Activated B cell treated with CpG ODN at 0.5 μM for 24 hours (primary cell): ENCODE measurements around the gene SYPL1. TPM values are rescaled to one million over a fixed set of nuclear protein-coding genes. Genes with fewer than 3 reads are reported as not detected.

Source experiments
- ATAC-seq: fragments of 200-7000 bp; cut with Tn5 transposase; one replicate; pipeline ENCODE4 v1.10.0; 2021; ENCODE audit warnings: low read depth, mild to moderate bottlenecking, moderate library complexity
- CTCF ChIA-PET: fragments of 350-600 bp; sonication (Branson Sonifier 250); formaldehyde crosslinking; loops from one replicate; lab custom pipeline; 2021; ENCODE audit warnings: antibody characterized with exemption; lab: Charles Lee
- POLR2A ChIA-PET: fragments of 350-600 bp; sonication (Branson Sonifier 250); formaldehyde crosslinking; loops from one replicate; lab custom pipeline; 2021; ENCODE audit warnings: antibody characterized with exemption; lab: Charles Lee
- DNase-seq: peaks from one replicate; pipeline ENCODE4 v3.0.0; 2022
- H3K27ac Mint-ChIP-seq: one replicate; pipeline ENCODE4 v1.8.0; 2020; ENCODE audit warnings: mixed read lengths
- H3K27me3 Mint-ChIP-seq: one replicate; pipeline ENCODE4 v1.8.0; 2021; ENCODE audit warnings: mixed read lengths
- H3K36me3 Mint-ChIP-seq: one replicate; pipeline ENCODE4 v1.8.0; 2021; ENCODE audit warnings: low read depth, mixed read lengths
- H3K4me1 Mint-ChIP-seq: one replicate; pipeline ENCODE4 v1.8.0; 2021; ENCODE audit warnings: mixed read lengths
- H3K4me3 Mint-ChIP-seq: one replicate; pipeline ENCODE4 v1.8.0; 2020; ENCODE audit warnings: mild to moderate bottlenecking, mixed read lengths
- H3K9me3 Mint-ChIP-seq: one replicate; pipeline ENCODE4 v1.8.0; 2020; ENCODE audit warnings: mixed read lengths
- intact Hi-C: fragments of 100-400 bp; cut with micrococcal nuclease; formaldehyde crosslinking; loops from one replicate; pipeline ENCODE4 v1.15.1; 2024
- total RNA-seq: library from RNA; stranded (reverse); gene quantifications from 2 replicates; pipeline ENCODE4 v1.2.3, GENCODE V29; 2022
- TF ChIP-seq, protein P1 (sequence below): fragments of 200-600 bp; IDR thresholded peaks from one replicate; pipeline ENCODE4 v1.8.0; 2022; ENCODE audit warnings: antibody characterized with exemption, mild to moderate bottlenecking

SYPL1 gene
- total RNA-seq, 1 donor from 2014 or later, result 116 TPM

DNA sequence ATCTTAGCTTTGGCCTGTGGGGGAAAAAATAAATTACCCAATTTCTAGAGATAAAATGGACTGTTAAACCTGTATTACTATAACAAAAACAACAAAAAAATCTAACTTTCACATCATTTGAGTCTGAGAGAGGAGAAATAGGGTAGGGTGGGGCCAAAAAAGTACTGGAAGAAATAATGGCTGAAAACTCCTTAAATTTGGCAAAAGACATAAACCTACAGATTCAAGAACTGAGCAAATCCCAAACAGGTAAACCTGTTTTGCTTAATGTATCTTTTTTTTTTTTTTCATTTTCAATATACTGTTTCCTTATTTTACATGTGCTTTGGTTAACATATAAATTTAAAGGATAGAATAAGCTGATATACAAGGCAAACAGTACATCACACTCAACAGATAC lies 27.1 kb downstream of the SYPL1 start:
- no peaks in the 10 kb centered on the region for H3K9me3 Mint-ChIP-seq
- H3K27ac Mint-ChIP-seq, result peak overlapping the region; percentile 71
- CTCF ChIA-PET, result interaction anchor here (1.2 to 1.6 kb wide), 3 partner anchors 9 to 27 kb away, joined by 4 to 5 read pairs (median 4); no protein-coding TSS in a partner anchor
- no peak overlapping the region for H3K4me3 Mint-ChIP-seq
- TF ChIP-seq, protein P1, sequence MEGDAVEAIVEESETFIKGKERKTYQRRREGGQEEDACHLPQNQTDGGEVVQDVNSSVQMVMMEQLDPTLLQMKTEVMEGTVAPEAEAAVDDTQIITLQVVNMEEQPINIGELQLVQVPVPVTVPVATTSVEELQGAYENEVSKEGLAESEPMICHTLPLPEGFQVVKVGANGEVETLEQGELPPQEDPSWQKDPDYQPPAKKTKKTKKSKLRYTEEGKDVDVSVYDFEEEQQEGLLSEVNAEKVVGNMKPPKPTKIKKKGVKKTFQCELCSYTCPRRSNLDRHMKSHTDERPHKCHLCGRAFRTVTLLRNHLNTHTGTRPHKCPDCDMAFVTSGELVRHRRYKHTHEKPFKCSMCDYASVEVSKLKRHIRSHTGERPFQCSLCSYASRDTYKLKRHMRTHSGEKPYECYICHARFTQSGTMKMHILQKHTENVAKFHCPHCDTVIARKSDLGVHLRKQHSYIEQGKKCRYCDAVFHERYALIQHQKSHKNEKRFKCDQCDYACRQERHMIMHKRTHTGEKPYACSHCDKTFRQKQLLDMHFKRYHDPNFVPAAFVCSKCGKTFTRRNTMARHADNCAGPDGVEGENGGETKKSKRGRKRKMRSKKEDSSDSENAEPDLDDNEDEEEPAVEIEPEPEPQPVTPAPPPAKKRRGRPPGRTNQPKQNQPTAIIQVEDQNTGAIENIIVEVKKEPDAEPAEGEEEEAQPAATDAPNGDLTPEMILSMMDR, result no peak
- no peaks in the 10 kb centered on the region for H3K27me3 Mint-ChIP-seq
- peaks cover 32% of the 10 kb centered on the region for H3K36me3 Mint-ChIP-seq
- intact Hi-C loops, result loop anchor here (10.0 kb wide), 1 partner anchor 1080 kb away; the partner anchor contains the start of gene HBP1
- no peak for ATAC-seq
- POLR2A ChIA-PET, result interaction anchor here (0.6 to 11.9 kb wide), 7 partner anchors 9 to 1077 kb away, joined by 4 to 199 read pairs (median 8); partner anchors contain the start of gene SYPL1
- peaks cover 81% of the 10 kb centered on the region for H3K4me1 Mint-ChIP-seq
- no peak for DNase-seq

DNA sequence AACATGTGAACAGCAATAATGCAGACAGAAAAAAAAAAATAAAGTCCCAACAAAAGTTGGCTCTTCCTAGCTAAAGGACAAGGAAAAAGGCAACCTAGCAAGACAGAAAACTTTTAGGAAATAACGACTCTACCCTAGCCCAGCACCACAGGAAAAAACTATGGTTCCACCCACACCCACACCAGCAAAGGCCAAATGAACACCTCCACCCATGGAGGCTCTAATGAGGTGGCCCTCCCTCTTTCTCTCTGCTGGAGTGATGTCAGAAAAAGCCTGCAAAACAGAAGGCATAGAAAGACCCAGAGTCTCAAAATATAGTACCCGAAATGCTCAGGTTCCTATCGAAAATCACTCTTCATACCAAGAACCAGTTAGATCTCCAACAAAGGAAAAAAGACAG lies 28.4 kb downstream of the SYPL1 start:
- Mint-ChIP-seq H3K27ac (peak overlapping the region; percentile 84), H3K4me1 (peaks cover 83% of the 10 kb centered on the region), H3K27me3 (no peaks in the 10 kb centered on the region), H3K4me3 (no peak overlapping the region), H3K9me3 (no peaks in the 10 kb centered on the region), H3K36me3 (peaks cover 21% of the 10 kb centered on the region)
- DNase-seq (no peak), ATAC-seq (no peak)
- intact Hi-C loops, result loop anchor here (1.0 to 10.0 kb wide), 2 partner anchors 7 to 1081 kb away; partner anchors contain the start of gene HBP1
- ChIA-PET POLR2A (interaction anchor here (0.7 to 11.9 kb wide), 8 partner anchors 10 to 516 kb away, joined by 3 to 199 read pairs (median 4); no protein-coding TSS in a partner anchor), CTCF (interaction anchor here (1.0 kb wide), 1 partner anchor 27 kb away, joined by 4 read pairs; no protein-coding TSS in a partner anchor)
- TF ChIP-seq, protein P1, result no peak

DNA sequence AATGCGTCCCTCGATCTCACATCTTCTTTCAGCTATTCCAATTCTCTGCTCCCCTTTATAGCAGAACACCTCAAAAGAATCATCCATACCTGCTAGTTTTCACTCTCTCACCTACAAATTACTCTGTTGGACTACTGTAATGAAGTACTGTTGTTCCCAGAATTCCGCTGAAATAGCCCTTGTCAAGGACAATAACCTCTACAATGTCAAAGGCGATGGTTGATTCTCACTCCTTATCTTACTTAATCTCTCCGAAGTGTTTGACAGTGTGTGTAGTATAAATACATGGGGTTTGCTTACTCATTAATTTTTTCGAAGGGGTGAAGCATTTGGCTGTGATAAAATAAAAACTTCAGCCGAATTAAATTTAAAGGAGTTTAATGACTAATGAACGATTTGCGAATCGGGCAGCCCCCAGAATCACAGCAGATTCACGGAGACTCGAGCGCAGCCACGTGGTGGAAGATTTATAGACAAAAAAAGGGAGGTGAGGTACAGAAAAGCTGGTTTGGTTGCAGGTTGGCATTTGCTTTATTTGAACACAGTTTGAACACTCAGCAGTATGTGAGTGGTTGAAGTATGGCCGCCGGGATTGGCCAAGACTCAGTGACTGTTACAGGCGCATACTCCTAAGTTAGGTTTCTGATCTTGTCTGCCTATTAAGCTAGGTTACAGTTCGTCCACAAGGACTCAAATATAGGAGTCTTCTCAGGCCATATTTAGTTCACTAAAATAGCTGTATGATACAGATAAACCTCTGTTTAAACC lies 29.8 kb downstream of the SYPL1 start:
- Mint-ChIP-seq H3K9me3 (no peaks in the 10 kb centered on the region), H3K4me3 (no peak overlapping the region), H3K36me3 (peaks cover 13% of the 10 kb centered on the region), H3K27ac (peak overlapping the region; percentile 84), H3K4me1 (peaks cover 86% of the 10 kb centered on the region), H3K27me3 (no peaks in the 10 kb centered on the region)
- POLR2A ChIA-PET, result interaction anchor here (0.8 to 11.9 kb wide), 8 partner anchors 10 to 30 kb away, joined by 3 to 199 read pairs (median 10); partner anchors contain the start of gene SYPL1
- no peak for ATAC-seq
- TF ChIP-seq, protein P1, result no peak
- intact Hi-C loops, result loop anchor here (10.0 kb wide), 1 partner anchor 1083 kb away; the partner anchor contains the start of gene HBP1
- no peak for DNase-seq
- CTCF ChIA-PET, result no interaction called here

DNA sequence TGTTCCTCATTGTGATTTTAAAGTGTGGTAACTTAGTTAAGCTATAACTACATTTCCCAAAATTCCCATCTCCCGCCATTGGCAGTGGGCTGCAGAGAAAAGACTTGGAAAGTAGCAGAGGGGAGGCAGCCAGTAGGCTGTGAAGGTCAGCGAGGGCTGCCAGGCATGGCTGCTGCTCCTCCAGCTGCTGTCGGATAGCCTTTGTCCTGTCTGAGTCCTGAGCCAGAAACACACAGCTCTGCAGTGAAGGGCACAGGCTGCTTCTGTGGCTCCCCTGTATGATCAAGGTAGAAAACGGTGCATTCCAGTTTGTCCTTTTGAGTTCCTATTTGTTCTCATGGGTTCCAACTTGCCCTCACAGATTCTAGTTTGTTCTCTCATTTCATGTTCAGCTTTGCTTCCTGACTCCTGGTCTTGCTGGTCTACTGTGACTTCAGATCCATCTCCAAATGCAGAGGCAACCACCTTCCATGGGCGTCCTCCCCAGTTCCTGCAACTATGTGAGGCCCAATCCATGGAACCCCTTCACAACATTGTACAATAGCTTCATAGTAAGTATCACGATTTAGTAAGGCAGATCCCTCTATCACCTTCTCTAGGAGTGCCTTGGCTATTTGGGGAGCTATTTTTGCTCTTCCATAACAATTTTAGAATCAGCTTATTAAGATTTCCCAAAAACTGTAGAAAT lies 31.7 kb downstream of the SYPL1 start:
- ATAC-seq (no peak), DNase-seq (no peak)
- Mint-ChIP-seq H3K4me1 (peaks cover 89% of the 10 kb centered on the region), H3K4me3 (no peak overlapping the region), H3K27ac (peak overlapping the region; percentile 69), H3K36me3 (peaks cover 2% of the 10 kb centered on the region), H3K27me3 (no peaks in the 10 kb centered on the region), H3K9me3 (no peaks in the 10 kb centered on the region)
- intact Hi-C loops, result loop anchor here (1.0 to 10.0 kb wide), 2 partner anchors 8 to 1084 kb away; partner anchors contain the start of gene HBP1
- TF ChIP-seq, protein P1, result no peak
- ChIA-PET CTCF (interaction anchor here (0.9 to 14.1 kb wide), 3 partner anchors 8 to 21 kb away, joined by 4 to 152 read pairs (median 5); no protein-coding TSS in a partner anchor), POLR2A (interaction anchor here (0.6 to 11.9 kb wide), 12 partner anchors 8 to 272 kb away, joined by 3 to 199 read pairs (median 5); partner anchors contain the start of gene SYPL1)
